Astrocyte of the spinal cord (primary cell): ENCODE data around the gene AMPH.

Experiments used
- DNase-seq: peaks from one replicate; pipeline ENCODE4 v3.0.0; 2011; ENCODE audit warnings: low read depth, low spot score
- H3K4me3 ChIP-seq: 2 replicates; pipeline ENCODE4 v1.5.1; 2011; ENCODE audit warnings: low read depth, mild to moderate bottlenecking, low read length, moderate library complexity
- in situ Hi-C: cut with HindIII; loops from 2 replicates; pipeline ENCODE4 v1.10.0; 2017; ENCODE audit warnings: low sequenced_read_pairs
- TF ChIP-seq, protein P1 (sequence below): IDR thresholded peaks from 2 replicates; pipeline ENCODE4 v1.5.1; 2012; ENCODE audit warnings: low read depth, mild to moderate bottlenecking, low read length, inconsistent platforms

AMPH gene

DNA sequence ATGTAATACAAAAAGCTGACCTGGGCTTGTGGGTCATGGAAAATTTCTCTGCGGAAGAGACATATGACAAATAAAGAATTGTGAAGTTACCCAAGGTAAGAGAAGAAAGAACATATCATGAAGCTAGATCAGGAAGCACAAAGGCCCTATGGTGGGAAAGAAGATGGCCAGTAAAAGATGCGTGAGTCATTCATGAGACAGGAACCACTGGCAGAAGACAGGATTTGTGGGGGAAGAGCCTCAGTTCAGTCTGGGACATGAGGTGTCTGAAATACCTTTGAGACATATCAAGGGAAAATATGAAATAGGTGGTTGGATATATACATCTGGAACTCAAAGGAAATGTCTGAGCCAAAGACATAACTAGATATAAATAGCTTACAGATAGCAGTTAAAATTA lies 27.7 kb upstream of the AMPH start:
- no peak overlapping the region for H3K4me3 ChIP-seq
- in situ Hi-C loops = no loop called here
- TF ChIP-seq, protein P1, sequence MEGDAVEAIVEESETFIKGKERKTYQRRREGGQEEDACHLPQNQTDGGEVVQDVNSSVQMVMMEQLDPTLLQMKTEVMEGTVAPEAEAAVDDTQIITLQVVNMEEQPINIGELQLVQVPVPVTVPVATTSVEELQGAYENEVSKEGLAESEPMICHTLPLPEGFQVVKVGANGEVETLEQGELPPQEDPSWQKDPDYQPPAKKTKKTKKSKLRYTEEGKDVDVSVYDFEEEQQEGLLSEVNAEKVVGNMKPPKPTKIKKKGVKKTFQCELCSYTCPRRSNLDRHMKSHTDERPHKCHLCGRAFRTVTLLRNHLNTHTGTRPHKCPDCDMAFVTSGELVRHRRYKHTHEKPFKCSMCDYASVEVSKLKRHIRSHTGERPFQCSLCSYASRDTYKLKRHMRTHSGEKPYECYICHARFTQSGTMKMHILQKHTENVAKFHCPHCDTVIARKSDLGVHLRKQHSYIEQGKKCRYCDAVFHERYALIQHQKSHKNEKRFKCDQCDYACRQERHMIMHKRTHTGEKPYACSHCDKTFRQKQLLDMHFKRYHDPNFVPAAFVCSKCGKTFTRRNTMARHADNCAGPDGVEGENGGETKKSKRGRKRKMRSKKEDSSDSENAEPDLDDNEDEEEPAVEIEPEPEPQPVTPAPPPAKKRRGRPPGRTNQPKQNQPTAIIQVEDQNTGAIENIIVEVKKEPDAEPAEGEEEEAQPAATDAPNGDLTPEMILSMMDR = no peak
- DNase-seq = no peak

DNA sequence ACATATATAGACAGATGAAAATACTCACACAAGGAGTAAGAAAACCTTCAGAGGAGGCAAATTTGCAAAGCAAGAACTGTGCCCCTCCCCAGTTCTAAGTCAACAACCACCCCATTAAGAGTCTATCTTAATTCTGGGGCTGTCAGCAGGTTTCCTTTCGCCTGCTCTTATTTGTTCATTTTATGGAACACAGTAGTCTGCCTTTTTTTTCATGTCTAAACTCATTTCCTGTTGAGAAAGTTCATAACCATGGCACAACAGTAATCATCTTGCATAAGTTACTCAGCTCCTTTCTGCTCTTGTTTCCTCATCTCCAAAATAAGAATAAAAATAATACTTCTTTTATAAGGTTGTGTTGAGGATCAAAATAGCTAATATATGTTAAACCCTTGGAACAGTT lies 25.8 kb upstream of the AMPH start:
- H3K4me3 ChIP-seq = no peak overlapping the region
- TF ChIP-seq, protein P1 = no peak
- no peak for DNase-seq
- in situ Hi-C loops = no loop called here

DNA sequence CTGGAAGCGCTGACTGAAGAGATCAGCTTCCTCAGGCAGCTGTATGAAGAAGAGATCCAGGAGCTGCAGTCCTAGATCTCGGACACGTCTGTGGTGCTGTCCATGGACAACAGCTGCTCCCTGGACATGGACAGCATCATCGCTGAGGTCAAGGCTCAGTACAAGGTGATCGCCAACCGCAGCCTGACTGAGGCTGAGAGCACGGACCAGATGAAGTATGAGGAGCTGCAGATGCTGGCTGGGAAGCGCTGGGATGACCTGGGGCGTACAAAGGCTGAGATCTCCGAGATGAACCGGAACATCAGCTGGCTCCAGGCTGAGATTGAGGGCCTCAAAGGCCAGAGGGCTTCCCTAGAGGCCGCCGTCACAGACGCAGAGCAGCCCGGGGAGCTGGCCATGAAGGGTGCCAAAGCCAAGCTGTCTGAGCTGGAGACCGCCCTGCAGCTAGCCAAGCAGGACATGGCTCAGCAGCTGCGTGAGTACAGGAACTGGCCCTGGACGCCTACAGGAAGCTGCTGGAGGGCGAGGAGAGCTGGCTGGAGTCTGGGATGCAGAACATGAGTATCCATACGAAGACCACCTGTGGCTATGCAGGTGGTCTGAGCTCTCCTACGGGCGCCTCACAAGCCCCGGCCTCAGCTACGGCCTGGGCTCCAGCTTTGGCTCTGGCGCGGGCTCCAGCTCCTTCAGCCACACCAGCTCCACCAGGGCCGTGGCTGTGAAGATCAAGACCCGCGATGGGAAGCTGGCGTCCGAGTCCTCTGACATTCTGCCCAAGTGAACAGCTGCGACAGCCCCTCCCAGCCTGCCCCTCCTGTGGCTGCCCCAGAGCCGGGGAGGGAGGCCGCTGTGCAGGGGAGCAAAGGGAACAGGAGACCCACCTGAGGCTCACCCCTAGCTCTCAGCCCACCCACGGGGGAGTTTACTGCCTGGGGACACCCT lies 24.9 kb upstream of the AMPH start:
- TF ChIP-seq, protein P1 = no peak
- in situ Hi-C loops = no loop called here
- DNase-seq = no peak
- no peak overlapping the region for H3K4me3 ChIP-seq

DNA sequence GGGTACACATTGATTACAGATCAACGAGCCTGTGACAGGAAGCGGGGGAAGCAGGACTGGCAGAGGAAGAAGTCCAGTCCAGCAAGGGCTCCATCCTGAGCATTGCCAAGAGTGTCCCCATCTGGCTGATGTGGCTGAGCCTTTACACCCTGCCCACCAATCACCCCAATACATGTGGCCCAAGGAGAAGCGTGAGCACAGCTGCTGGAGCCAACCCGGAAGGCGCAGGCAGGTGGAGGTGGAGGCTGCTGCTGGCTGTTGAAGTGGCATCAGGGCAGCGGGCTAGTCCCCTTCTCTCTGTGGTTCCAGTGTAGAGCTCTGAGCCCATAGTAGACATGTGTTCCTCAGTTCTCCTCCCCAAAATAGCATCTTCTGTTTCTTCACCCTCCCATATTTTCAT lies 6.8 kb upstream of the AMPH start:
- in situ Hi-C loops = no loop called here
- no peak overlapping the region for H3K4me3 ChIP-seq
- TF ChIP-seq, protein P1 = no peak
- no peak for DNase-seq

DNA sequence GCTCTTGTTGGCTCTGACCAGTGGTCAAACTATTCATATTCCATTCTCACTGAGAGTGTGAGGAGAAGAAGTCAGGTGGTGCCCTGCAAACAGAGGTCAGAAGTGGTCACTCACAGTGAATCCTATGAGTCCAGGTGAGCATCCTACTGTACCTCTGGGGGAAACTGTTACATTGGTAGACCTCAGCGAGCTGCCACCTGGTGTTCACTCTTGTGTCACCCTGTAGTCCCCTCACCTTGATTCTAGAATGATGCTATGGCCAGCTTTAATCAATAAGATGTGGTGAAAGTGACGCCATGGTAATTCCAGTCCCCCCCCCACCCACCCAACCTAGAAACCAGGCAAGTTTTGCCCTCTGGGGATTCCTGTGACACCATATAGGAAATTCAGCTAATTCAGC lies 1.2 kb upstream of the AMPH start:
- H3K4me3 ChIP-seq = no peak overlapping the region
- TF ChIP-seq, protein P1 = peak; percentile 1
- DNase-seq = no peak
- in situ Hi-C loops = no loop called here

DNA sequence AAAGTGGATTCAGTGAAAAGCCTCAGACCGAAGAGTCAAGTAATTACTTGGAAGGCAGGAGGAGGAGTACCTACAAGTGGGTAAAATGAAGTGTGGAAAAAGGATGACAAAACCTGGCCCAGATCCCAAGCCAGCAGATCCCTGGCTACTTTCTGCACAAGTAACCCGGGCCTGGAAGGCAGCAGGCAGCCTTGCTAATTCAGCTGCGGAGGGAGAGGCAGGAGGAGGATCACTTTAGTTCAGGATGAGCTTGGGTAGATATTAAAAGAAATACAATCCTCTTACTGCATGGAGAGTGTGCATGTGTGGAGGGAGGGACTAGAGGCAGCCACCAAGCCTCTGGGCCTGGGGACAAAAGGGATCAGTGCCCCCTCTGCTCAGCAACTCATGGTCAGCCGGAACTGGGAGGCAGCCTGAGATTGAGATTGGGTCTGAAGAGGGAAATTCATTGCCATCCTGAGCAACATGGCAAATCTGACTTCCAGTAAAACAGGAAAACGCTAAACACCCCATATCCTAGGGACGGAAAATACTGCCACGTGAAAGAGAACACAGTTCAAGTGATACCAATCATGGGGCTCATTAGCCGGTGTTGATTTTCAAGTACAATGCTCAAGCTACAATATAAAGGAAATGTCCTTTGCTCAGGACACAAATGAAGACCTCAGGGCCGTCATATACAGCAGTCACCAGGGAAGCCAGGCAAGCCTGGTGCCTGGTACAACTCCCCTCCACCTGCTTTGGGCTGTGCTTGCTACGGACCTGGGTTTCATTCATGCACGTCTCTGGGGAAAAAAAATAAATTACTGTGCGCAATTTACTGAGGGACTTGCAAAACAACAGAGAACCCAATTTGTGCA lies 1.3 kb downstream of the AMPH start:
- DNase-seq = peak; percentile 5
- H3K4me3 ChIP-seq = no peak overlapping the region
- TF ChIP-seq, protein P1 = no peak
- in situ Hi-C loops = no loop called here
